GM10266 (cell line): ENCODE results near the gene LTBP4.
A peak's percentile ranks its signal among the peaks of the same experiment; 100 is the strongest.
"Not testable (repeated sequence)": the region's sequence is repeated elsewhere in the genome, so short reads cannot be mapped to it uniquely, and the experiment has no call there.

ENCODE experiments used
- DNase-seq: peaks from one replicate; pipeline ENCODE4 v3.0.0; 2012; ENCODE audit errors: extremely low spot score
- TF ChIP-seq, protein P1 (sequence below): IDR thresholded peaks from 2 replicates; pipeline ENCODE4 v1.5.1; 2012; ENCODE audit warnings: mild to moderate bottlenecking, low read depth; ENCODE audit not compliant: control insufficient read depth, insufficient read depth; ENCODE audit errors: missing control alignments

Gene LTBP4

DNA sequence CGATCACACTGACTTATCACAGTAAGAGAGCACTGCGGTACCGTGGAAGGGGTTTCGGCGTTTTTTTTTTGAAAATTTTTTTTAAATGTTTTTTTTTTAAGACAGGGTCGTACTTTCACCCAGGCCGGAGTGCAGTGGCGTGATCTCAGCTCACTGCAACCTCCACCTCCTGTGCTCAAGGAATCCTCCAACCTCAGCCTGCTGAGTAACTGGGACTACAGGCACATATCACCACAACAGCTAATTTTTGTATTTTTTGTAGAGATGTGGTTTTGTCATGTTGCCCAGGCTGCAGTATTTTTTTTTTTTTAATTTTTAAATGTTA lies 19.0 kb downstream of the LTBP4 start:
- TF ChIP-seq, protein P1, sequence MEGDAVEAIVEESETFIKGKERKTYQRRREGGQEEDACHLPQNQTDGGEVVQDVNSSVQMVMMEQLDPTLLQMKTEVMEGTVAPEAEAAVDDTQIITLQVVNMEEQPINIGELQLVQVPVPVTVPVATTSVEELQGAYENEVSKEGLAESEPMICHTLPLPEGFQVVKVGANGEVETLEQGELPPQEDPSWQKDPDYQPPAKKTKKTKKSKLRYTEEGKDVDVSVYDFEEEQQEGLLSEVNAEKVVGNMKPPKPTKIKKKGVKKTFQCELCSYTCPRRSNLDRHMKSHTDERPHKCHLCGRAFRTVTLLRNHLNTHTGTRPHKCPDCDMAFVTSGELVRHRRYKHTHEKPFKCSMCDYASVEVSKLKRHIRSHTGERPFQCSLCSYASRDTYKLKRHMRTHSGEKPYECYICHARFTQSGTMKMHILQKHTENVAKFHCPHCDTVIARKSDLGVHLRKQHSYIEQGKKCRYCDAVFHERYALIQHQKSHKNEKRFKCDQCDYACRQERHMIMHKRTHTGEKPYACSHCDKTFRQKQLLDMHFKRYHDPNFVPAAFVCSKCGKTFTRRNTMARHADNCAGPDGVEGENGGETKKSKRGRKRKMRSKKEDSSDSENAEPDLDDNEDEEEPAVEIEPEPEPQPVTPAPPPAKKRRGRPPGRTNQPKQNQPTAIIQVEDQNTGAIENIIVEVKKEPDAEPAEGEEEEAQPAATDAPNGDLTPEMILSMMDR = no peak
- no peak for DNase-seq

DNA sequence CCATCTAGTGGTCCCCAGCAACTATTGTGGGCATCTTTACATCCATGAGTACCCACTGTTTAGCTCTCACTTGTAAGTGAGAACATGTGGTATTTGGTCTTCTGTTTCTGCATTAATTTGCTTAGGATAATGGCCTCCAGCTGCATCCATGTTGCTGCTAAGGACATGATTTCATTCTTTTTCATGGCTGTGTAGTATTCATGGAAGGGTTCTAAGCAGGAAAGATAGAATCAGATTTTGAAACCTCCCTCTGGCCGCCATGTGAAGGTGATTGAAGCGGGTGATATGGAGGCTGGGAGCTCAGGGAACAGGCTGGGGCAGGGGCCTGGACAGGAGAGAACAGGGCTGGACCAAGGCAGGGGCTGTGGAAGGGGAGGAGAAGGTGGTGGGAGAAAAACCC lies 20.1 kb downstream of the LTBP4 start:
- no peak for DNase-seq
- TF ChIP-seq, protein P1 = no peak

DNA sequence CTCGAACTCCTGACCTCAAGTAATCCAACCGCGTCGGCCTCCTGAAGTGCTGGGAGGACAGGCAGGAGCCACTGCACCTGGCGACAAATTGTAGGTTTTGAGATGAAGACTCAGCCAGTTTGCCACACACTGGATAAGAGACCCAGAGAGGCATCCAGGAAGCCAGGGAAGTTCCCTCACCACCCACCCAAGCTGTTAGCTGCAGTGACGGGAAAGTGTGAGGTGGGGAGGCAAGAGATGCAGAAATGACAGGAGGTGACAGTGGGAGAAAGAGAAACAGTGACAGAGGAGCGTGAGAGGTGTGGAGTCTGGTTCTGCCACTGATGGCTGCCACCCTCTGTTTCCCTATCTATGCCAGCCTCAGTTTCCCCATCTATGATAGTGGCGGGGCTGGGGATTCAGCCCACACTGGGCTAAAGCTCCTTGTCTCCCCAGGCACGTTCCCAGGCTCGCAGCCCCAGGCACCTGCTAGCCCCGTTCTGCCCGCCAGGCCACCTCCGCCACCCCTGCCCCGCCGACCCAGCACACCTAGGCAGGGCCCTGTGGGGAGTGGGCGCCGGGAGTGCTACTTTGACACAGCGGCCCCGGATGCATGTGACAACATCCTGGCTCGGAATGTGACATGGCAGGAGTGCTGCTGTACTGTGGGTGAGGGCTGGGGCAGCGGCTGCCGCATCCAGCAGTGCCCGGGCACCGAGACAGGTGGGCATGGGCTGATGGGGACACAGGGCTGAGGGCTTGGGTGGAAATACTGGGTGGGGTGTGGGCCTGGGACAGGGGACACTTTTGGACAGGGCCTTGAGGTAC lies 21.0 kb downstream of the LTBP4 start:
- no peak for DNase-seq
- TF ChIP-seq, protein P1 = no peak

DNA sequence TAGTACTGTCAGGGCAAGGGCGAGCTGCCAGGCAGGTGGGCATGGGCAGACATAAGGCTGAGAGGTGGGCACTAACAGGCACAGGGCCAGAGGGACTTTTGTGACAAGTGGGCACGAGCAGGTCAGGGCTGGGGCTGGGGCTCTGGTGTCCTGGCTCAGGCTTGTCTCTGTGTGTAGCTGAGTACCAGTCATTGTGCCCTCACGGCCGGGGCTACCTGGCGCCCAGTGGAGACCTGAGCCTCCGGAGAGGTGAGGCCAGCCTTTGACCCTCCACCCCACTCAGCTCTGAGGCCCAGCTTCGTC lies 21.6 kb downstream of the LTBP4 start:
- TF ChIP-seq, protein P1 = no peak
- DNase-seq = peak; percentile 15

DNA sequence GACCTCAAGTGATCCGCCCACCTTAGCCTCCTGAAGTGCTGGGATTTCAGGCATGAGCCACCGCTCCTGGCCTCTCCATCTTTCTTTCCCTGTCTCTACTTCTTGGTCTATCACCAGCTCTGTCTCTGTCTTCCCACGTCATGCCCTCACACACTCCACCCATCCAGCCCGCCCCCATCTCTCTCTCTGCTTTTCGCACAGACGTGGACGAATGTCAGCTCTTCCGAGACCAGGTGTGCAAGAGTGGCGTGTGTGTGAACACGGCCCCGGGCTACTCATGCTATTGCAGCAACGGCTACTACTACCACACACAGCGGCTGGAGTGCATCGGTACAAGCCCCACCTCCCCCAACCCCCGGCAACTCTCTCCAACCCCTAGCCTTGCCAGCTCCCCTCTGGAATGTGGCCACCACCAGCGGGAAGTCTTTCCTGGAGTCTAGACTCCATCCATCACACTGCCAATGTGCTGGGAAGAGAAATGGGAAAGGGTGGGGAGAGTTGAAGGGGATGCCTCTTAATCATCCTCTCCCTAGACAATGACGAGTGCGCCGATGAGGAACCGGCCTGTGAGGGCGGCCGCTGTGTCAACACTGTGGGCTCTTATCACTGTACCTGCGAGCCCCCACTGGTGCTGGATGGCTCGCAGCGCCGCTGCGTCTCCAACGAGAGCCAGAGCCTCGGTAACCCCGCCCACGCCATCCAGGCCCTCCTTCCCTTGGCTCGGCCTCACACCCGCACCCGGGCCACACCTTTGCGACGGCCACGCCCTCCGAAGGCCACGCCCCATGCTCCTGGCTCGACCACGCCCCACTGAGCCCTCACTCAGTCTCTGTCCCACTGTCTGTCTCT lies 22.5 kb downstream of the LTBP4 start:
- DNase-seq = peak; percentile 13
- TF ChIP-seq, protein P1 = no peak

DNA sequence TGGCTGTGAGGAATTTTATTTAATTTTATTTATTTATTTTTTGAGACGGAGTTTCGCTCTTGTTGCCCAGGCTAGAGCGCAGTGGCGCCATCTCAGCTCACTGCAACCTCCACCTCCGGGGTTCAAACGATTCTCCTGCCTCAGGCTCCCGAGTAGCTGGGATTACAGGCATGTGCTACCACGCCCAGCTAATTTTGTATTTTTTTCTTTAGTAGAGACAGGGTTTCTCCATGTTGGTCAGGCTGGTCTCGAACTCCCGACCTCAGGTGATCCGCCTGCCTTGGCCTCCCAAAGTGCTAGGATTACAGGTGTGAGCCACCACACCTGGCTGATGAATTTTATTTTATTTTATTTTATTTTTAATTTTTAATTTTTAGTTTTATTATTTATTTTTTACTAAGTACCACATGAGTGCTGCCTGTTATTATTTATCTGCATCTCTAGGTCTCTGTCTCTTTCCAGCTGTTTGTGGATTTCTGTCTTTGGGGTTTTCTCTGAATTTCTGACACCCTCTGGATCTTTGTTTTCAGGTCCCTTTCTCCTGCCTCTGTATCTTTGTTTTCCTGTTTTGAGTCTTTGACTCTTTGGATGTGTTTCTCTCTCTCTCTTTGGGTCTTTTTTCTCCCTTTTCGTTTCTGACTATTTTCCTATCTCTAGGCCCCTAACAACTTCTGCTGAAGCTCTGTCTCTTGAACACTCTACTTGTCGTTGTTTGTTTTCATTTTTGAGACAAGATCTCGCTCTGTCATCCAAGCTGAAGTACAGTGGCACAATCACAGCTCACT lies 23.4 kb downstream of the LTBP4 start:
- DNase-seq = not testable (repeated sequence)

DNA sequence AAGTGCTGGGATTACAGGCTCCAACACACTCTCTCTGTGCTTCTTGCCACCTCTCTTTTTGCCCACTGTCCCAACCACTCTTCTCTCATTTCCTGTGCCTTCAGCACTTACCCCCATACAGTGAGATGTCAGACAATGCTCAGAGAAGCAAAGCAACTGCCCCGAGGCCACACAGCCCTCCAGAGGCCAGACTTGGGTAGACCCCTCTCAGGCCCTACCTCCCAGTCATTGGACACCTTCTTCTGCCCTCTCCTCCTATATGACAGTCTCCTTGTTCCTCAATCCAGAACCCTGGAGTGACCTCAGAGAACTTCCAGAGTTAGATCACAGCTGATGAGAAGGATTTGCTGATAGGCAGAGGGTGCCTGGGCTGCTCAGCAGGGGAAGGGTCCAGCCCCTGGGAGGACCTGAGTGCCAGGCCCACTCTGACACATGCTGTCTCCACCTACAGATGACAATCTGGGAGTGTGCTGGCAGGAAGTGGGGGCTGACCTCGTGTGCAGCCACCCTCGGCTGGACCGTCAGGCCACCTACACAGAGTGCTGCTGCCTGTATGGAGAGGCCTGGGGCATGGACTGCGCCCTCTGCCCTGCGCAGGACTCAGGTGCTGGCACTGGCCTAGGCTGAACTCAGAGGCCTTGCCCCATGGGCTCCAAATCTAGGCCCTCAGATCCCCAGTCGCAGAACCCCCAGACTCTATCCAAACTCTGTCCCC lies 24.4 kb downstream of the LTBP4 start:
- TF ChIP-seq, protein P1 = no peak

More for the DNA sequence above, 24.4 kb downstream of the LTBP4 start:
- DNase-seq = peak; percentile 41
